GM21619 (cell line): ENCODE measurements around the gene TRABD2B.

ENCODE experiments used
- ATAC-seq: cut with Tn5 transposase; IDR thresholded peaks from one replicate; pipeline ENCODE4 v1.9.1; 2021; ENCODE audit not compliant: unreplicated experiment

Gene TRABD2B

DNA sequence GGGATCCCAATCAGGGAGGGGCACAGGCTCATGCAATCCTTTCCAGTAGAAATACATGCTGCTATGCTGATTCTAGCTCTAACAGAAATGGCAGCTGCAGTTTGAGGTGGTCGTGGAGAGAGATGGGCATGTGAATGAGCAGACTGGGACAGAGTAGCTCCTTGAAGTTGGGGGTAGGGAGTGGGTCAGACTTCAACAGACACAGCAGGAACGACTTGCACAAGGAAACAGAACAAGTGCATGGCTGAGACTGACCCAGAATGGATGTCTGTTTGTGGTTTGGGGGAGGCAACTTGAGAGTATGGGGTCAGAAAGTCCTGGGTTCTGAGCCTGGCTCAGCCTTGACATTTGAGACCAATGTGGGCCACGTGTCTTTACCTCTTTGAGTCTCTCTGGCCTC lies 25.1 kb upstream of the TRABD2B start:
- ATAC-seq: no peak

DNA sequence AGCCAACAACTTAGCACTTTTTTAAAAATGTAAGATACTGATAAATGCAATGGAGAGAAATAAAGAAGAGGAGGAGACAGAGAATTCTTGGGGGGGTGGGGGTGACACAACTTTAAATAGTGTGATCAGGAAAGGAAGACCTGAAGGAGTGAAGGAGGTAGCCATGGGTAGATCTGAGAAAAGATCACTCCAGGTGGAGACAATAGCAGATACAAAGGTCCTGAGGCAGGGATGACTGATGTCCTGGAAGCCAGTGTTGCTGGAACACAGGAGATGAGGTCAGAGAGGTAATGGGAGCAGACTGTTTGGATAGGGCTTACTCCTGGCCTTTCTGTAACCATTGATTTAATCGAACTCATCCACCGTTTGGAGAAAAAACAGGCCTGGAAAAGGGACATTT lies 24.6 kb upstream of the TRABD2B start:
- no peak for ATAC-seq

DNA sequence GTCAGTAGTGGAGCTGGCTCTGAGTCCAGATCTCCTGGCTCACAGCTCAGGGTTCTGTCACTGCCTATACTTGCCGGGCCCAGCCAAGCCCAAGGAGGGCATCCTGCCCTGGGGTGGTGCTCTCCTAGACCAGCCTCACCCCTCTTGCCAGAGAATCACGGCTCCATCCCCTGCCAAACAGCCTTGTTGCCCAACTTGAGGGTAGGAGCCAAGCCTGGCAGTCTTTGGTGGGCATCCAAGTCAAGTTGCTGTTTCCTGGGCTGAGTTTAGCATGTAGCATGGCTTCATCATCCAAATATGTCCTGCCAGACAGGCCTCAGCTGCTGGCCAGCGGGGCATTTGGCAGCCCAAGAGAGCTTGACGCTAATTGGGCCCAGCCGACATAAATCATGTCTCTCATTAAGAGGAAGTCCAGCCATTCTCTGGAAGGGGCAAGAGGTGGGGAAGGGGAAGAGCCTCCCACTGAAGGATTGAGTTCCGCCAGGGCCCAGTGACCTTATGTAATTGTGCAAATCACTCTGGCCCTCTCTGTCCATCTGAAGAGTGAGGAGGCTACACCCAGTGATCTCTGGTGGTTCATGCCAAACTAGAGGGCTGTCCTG lies 22.6 kb upstream of the TRABD2B start:
- ATAC-seq: no peak

DNA sequence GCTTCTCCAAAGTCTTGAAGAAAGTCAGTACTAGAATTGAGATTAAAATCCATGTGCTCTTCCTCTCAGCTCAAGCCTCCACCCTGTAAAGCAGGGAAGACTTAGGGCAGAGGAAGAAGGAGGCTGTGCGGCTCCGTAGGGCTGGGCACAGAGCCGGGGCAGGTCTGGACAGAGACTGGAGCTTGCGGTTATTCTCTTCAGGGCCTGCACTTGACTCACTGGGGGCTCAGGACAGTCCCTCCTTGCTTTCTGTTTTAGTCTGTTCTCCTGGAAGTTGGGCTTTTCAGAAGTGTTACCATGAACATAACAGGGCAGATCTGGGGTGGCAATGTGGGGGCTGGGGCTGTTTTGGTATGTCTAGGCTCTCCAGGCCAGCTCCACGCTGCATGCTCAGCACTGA lies 21.6 kb upstream of the TRABD2B start:
- no peak for ATAC-seq

DNA sequence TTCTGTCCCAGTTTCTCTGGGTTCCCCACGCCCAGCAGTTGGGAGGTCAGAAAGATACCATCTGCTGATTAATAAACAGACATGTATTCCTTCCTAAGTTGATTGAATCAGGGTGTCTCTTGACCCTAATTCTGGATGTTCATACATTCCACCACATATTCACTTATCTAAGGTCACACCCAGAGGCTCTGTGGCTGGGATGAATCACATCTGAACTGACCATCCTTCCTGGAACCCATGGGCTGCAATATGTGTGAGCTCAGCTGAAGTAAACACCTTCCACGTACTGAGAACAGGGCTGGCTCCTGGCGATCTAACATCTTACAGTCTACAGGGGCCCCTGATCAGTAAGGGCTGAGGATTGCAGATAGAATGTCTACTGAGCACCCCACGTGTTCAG lies 20.5 kb upstream of the TRABD2B start:
- ATAC-seq: no peak

DNA sequence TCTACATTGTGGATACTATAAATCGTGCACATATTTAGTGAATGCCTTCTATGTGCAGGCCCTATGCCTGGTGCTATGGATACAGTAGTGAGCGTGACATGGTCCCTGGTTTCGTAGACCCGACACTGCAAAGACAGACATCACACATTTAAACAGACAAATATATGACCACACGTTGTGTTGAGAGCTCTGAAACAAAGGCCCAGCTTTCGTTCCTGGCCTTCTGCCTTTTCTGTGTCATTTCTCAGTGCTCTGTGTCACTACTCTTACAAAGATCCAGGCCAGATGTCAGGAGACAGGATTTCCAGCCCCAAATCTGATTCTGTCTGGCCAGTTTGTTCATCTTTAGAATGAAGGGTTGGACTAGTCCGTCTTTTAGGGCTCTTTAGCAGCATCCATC lies 19.3 kb upstream of the TRABD2B start:
- ATAC-seq: no peak

DNA sequence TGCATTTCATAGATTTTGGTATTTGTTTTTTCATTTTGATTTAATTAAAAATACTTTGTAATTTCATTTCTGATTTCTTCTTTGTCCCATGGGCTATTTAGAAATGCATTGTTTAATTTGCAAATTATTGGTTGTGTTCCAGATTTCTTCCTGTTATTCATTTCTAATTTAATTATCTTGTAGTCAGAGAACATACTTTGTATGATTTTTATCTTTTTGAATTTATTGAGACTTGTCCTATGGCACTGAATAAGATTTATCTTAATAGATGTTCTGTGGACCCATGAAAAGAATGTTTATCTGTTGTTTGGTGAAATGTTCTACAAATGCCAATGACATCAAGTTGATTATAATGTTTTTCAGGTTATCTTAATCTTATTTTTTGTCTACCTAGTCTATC lies 16.1 kb upstream of the TRABD2B start:
- ATAC-seq: no peak

DNA sequence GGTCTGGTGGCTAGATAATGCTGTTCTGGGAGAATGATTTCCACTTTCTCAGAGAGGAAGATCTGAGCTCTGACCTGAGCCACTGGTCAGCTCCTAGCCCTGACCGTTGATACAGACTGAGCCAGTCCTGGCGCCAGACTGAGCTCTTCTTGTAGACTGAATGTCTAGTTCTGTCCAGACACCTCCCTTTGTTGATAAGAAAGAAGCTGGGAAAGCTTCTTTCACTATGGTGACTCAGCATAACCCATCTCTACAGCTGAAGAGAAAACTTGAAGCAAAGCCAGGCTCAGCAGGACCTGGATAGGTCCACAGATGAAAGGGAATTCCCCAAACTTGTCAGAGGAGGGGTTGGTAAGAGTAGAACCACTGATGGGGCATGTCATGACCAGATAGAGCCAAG lies 9.9 kb upstream of the TRABD2B start:
- no peak for ATAC-seq

DNA sequence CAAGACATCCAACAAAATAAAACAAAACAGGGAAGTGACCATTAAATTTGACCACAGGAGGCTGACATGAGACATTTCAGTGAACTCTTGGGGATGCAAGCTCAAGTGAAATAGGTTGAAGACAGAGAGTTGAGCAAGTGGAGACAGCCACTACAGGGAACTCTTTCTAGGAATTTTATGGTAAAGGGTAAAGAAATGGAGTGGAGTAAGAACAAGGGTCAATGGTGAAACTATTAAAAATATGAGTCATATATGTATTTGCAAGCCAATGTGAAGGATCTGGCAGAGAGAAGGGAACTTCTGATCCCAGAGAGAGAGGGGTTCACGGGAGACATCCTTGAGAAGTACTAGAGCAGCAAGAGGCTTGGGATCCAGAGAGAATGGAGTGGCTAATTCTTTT lies 9.1 kb upstream of the TRABD2B start:
- no peak for ATAC-seq

DNA sequence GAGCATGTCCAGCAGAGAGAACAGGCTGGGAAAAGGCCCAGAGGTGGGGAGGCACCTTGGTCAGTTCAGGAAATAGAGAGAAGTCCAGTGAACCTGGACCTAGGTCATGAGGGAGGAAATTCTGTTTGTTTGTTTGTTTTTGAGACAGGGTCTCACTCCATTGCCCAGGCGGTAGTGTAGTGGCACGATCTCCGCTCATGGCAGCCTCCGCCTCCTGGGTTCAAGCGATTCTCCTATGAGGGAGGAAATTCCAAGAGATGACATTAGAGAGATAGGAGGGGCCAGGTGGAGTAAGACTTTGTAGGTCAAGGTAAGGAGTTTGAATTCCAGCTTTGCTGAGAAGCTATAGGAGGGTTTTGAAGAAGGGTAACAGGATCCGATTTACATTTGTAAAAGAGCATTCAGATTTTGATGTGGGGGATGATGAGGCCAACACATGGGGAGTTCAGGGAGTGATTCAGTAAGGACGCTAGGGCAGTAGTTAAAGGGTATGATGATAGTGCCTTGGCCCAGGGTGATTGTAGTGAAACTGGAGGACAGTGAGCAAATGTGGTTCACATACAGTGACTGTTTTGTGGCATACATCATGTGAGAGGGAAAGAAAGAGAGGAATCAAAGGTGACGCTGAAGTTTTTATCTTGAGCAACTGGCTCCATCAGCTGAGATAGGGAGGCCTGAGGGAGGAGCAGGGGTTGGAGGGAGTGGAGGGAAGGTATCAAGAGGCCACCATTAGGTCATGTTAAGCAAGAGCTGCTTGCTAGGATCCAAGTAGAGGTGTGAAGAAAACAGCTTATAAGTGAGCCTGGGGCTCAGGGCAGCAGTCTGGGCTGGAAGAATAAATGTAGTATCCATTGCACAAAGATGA lies 8.3 kb upstream of the TRABD2B start:
- no peak for ATAC-seq

DNA sequence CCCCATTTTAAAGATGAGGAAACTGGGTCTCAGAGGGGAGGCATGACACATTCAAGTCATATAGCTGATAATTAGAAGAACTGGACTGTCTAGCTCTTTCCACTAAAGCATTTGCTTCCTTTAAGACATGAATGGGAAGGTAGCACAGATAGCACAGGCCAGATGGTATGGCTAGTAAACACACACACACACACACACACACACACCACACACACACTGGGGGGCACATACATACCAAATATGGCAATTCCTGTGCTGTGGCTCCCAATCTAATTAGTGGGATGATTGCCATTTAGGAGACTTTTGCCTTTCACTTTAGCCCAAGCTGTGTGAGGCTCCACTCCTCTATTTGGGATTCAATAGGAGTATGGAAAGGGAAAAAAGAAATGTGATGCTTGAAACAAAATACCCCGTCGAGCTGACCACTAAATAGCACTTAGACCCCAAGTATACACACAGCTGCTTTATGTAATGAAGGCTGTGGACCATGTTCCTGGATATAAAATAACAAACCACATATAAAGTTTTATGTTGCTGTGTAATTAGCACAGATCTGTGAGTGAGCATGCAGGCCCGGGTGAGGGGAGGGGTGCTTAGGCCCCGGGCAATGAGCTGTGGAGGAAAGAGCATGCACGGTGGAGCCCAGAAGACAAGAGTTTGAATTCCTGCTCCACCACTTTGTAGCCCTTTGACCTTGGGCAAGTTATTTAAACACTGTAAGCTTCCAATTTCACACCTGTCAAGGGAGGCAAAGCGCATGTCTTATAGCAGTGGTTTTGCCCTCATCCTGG lies 6.8 kb upstream of the TRABD2B start:
- no peak for ATAC-seq

DNA sequence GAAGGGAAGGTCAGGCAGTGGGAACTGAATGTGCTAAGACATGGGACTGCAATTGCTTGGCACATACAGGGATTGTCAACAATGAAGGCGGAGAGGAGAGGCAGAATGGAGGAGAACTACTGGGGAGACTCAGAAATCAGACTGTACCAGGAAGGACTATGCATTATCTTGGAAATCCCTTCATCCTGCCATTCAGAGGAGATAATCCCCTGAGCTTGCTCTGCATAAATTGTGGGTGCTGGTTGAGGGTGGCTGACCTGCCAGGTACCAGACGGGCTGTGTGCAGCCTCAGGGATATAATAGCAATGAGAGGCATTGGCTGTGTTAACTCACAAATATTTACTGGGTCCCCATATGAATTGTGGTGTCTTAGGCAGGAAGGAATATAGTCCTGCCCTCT lies 5.0 kb upstream of the TRABD2B start:
- ATAC-seq: no peak

DNA sequence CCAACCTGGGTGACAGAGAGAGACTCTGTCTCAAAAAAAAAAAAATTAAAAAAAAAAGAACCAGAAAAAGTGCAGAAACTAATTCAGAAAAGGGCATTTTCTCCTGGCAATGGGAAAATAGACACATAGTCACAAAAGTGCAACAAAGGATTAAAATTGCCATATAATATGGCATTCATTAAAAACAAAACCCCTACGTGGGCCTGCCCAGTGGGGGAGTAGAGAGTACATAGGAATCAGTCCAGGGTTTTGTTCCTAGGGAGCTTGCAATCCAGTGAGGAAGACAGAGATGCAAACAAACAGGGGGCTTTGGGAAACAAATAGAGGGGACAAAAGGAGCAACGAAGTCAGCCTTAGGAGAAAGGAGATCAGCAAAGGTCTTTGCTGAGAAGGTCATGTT lies 4.5 kb upstream of the TRABD2B start:
- no peak for ATAC-seq

DNA sequence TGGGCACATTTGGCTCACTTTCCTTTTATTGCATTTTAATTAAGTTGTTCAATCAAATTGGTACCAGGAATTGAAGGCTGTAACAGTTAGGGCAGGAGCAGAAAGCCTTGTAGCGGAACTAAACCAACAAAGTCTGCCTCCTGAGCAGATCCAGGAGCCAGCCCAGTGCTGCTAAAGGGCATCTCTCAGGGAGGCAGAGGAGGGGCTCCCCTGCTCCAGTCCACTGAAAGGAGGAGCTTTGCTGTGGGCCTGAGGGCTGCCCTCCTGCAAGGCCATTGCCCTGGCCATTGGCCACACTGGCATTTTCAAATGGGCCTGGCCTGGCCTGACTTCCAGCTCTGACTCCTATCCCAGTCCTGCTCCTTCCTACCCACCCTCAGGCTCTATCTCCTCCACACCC lies 3.7 kb upstream of the TRABD2B start:
- ATAC-seq: no peak

DNA sequence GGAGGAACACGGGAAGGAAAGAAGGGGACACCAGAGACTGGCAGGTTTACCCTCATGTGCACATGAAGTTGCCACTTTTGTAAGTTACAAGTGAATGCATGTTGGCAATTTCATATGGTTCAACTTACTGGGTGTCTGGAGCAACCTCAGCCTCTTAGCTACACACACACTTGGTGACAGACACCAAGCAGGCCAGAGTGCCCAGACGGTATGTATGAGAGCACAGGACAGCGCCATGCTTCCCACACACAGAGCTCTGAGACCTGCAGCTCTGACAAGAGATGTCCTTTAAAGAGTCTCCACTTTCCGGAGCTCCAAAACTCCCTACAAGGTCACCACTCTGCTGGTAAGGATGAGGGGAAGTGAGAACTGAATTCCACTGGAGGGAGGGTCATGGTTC lies 1.9 kb upstream of the TRABD2B start:
- no peak for ATAC-seq

DNA sequence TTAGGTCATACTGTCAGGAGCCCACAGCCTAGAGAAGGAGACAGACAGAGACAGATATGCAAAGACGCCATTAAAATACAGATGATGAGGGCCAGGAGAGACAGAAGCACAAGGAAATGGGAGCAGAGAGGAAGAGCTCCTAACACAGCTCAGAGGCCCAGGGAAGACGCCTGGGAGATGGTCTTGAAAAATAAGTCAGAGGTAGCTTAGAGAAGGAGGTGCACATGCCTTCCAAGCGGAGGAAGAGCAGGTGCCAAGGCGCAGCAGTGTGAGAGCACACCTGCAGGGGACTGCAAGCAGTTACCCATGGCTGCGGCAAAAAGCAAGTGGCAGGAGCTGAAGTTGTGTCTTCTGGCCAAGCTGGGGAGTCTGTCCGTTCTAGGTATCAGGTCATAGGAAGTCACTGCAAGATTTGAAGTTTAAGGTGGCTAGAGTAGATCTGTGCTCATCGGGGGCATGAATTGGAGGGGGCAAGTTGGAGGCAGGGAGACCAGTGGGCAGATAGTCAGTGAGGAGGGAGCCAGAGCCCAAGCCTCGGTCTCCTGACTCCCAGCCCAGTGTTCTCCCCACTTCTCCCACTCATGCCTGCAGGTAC lies 1.3 kb upstream of the TRABD2B start:
- no peak for ATAC-seq

DNA sequence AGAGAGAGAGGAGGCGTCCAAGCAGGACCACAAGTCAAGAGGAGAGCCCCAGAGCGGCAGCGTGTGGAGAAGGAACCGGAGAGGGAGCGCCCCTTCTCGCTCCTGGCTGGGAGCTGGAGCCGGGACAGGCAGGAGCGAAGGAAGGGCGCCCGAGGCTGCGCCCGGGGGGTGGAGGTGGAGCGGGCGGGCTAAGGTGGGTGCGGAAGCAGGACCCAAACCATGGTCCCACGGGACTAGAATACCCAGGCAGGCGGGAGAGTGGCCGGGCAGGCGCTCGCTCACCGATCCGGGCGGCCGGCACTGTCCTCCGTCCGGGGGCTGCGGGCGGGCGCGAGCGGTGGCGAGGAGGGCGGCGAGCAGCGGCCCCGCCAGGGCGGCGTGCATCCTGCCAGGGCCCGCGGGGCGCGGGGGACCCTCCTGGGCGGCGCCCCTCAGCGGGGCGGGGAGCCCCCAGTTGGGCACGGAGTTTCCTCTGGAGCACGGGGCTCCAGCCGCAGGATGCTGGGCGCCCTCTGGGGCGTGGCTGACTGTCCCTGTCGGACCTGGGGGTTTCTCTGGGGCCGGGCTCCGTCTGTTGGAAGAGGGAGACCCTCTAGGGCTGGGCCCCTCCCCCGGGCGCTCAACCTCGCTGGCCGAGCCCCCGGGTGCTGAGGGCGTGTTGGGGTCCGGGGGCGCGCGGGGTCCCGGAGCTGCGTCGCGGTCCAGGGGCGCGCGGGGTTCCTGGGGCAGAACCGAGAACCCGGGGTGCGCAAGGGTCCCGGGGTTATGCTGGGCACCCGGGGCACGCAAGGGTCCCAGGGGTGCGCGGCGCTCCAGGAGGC lies 569 bp downstream of the TRABD2B start:
- no peak for ATAC-seq

DNA sequence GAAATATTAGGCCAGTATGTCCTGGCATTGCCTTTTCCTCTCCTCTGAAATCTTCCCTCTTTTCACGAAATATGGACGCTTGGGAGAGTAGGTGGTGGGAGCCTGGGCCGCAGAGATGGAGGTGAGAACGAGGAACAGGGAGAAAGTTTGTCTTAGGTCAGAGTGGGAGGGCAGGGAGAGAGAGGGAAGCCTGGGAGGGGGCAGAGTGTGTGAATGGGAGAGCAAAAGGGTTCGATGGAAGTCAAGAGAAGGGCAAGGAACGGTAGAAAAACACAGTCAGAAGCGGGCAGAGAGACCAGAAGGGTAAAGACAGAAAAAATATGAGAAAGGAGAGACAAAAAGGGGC lies 1.2 kb downstream of the TRABD2B start:
- no peak for ATAC-seq

DNA sequence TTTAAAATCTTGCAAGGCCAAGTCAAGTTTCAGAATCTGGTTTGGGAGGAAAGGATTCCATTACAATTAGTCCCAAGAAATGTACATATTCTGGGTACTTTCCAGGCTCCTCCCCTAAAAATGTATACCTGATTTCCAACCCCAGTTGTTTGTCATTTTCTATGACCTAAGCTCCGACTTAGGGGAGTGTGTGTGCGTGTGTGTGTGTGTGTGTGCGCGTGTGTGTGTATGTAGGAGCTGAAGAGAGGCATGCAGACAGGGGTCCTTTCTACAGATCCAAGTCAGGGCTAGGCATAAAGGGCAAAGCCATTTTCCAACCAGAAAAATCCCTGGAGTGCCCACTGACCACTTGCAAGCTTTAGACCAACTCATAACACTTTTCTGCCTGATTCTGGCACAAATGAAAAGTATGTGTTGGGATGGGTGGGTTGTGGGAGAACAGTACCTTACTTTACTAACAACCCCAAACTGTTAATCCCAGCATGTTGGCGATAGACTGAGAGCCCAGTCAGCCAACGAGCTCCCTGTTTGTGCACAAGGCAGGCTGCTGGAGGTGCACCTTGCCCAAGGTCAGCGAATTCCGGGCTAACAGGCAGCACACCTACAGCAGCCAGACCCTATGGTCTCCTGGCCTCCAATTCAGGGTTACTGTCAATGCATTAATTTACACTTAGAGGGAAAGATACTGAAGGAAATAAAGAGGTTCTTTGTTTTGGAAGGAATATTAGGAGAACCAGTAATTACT lies 1.7 kb downstream of the TRABD2B start:
- no peak for ATAC-seq
